Smooth muscle cell (in vitro differentiated cells): ENCODE data around the gene DNAJB6. TPM values are rescaled to one million over a fixed set of nuclear protein-coding genes. Genes with fewer than 3 reads are reported as not detected.

Experiments used
- DNase-seq: peaks from one replicate; lab custom pipeline; 2025; ENCODE audit not compliant: unreplicated experiment; lab: John Stamatoyannopoulos, UW
- H2AFZ ChIP-seq: fragments of 200-600 bp; sonication (generic); 2 replicates; pipeline ENCODE4 v1.6.0; 2016; ENCODE audit warnings: antibody characterized with exemption, low read depth, mild to moderate bottlenecking
- H3F3A ChIP-seq: fragments of 200-600 bp; sonication (generic); 2 replicates; pipeline ENCODE4 v1.6.0; 2017; ENCODE audit warnings: antibody characterized with exemption, low read depth
- H3K27ac ChIP-seq: fragments of 200-600 bp; sonication (generic); 2 replicates; pipeline ENCODE4 v1.5.1; 2016; ENCODE audit warnings: low read depth, mild to moderate bottlenecking
- H3K27me3 ChIP-seq: fragments of 200-600 bp; sonication (generic); 2 replicates; pipeline ENCODE4 v1.6.1; 2016; ENCODE audit warnings: low read depth, mild to moderate bottlenecking
- H3K36me3 ChIP-seq: fragments of 200-600 bp; sonication (generic); 2 replicates; pipeline ENCODE4 v1.5.1; 2016; ENCODE audit warnings: low read depth
- H3K4me1 ChIP-seq: fragments of 200-600 bp; sonication (generic); 2 replicates; pipeline ENCODE4 v1.5.1; 2016; ENCODE audit warnings: low read depth
- H3K4me2 ChIP-seq: fragments of 200-600 bp; sonication (generic); 2 replicates; pipeline ENCODE4 v1.6.0; 2016; ENCODE audit warnings: mild to moderate bottlenecking
- H3K4me3 ChIP-seq: fragments of 200-600 bp; sonication (generic); 2 replicates; pipeline ENCODE4 v1.5.1; 2016; ENCODE audit warnings: mild to moderate bottlenecking
- H3K79me2 ChIP-seq: fragments of 200-600 bp; sonication (generic); 2 replicates; pipeline ENCODE4 v1.6.0; 2016; ENCODE audit warnings: low read depth, mild to moderate bottlenecking
- H3K9ac ChIP-seq: fragments of 200-600 bp; sonication (generic); 2 replicates; pipeline ENCODE4 v1.6.0; 2016; ENCODE audit warnings: low read depth
- H3K9me3 ChIP-seq: fragments of 200-600 bp; sonication (generic); replicated peaks from 2 replicates; pipeline ENCODE4 v1.5.1; 2016; ENCODE audit warnings: low read depth
- H4K20me1 ChIP-seq: fragments of 200-600 bp; sonication (generic); 2 replicates; pipeline ENCODE4 v1.6.0; 2016; ENCODE audit warnings: low read depth
- WGBS: methylation state at CpG from one replicate; pipeline ENCODE4 v1.1.7; 2016; ENCODE audit warnings: low lambda C conversion rate; 5-methylcytosine and 5-hydroxymethylcytosine counted together
- polyA plus RNA-seq: library from polyadenylated mRNA; unstranded; fragments of >200 nt; fragmentation: Nextera tagmentation; extraction: Ambion mirVana; gene quantifications from 2 replicates; pipeline ENCODE4 v1.2.1, GENCODE V29; 2016
- total RNA-seq: library from RNA; depleted of rRNA; stranded (reverse); fragments of >200 nt; gene quantifications from 2 replicates; pipeline ENCODE4 v1.2.3, GENCODE V29; 2014
- TF ChIP-seq, protein P1 (sequence below): fragments of 200-600 bp; sonication (generic); IDR thresholded peaks from 2 replicates; pipeline ENCODE4 v1.5.1; 2017; ENCODE audit warnings: borderline replicate concordance, mild to moderate bottlenecking, antibody characterized with exemption; ENCODE audit not compliant: insufficient read depth, poor library complexity, severe bottlenecking

Gene DNAJB6
- total and polyA plus RNA-seq, 2 experiments from 2014 or later, result 103 to 104 TPM

DNA sequence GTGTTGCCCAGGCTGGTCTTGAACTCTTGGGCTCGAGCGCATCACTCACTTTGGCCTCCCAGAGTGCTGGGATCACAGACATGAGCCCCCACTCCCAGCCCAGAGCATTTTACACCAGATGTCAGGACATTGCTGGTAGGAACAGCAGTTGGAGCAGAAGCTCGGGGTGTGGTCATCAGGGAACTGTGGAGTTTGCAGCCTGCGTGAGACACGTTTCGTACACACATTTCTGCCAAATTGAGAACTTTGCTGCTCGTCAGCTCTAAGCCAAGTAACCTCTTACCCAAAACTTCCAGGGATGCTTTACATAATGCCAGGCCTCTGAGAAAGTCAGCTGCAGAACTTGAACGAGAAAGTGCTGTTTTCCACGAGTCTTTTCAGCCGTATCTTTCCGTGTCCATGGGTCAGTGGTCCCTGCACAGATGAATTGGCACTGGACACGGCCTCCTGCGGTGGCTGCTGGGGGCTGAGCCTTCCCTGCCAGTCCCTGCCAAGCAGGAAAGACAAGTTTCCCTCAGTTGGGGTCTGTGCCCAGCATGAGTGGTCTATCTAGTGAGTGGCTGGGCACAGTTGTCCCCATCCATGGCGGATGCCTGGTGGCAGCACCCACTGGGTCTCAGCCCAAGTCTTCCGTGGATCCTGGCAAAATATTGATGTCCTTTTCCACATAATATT lies 54.4 kb downstream of the DNAJB6 start:
- Histone ChIP-seq H3K79me2 (peaks cover 43% of the 10 kb centered on the region), H3K9ac (no peak overlapping the region), H2AFZ (no peak overlapping the region), H3K36me3 (peaks cover 4% of the 10 kb centered on the region), H3K27ac (no peak overlapping the region), H4K20me1 (peaks cover 86% of the 10 kb centered on the region), H3K4me1 (no peaks in the 10 kb centered on the region), H3K27me3 (no peaks in the 10 kb centered on the region), H3K9me3 (no peaks in the 10 kb centered on the region), H3K4me2 (no peak overlapping the region), H3K4me3 (no peak overlapping the region), H3F3A (no peaks in the 10 kb centered on the region)
- DNase-seq, result no peak
- WGBS, result 98% methylated on average over 15 of the region's 15 CpGs
- TF ChIP-seq, protein P1, sequence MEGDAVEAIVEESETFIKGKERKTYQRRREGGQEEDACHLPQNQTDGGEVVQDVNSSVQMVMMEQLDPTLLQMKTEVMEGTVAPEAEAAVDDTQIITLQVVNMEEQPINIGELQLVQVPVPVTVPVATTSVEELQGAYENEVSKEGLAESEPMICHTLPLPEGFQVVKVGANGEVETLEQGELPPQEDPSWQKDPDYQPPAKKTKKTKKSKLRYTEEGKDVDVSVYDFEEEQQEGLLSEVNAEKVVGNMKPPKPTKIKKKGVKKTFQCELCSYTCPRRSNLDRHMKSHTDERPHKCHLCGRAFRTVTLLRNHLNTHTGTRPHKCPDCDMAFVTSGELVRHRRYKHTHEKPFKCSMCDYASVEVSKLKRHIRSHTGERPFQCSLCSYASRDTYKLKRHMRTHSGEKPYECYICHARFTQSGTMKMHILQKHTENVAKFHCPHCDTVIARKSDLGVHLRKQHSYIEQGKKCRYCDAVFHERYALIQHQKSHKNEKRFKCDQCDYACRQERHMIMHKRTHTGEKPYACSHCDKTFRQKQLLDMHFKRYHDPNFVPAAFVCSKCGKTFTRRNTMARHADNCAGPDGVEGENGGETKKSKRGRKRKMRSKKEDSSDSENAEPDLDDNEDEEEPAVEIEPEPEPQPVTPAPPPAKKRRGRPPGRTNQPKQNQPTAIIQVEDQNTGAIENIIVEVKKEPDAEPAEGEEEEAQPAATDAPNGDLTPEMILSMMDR, result no peak

DNA sequence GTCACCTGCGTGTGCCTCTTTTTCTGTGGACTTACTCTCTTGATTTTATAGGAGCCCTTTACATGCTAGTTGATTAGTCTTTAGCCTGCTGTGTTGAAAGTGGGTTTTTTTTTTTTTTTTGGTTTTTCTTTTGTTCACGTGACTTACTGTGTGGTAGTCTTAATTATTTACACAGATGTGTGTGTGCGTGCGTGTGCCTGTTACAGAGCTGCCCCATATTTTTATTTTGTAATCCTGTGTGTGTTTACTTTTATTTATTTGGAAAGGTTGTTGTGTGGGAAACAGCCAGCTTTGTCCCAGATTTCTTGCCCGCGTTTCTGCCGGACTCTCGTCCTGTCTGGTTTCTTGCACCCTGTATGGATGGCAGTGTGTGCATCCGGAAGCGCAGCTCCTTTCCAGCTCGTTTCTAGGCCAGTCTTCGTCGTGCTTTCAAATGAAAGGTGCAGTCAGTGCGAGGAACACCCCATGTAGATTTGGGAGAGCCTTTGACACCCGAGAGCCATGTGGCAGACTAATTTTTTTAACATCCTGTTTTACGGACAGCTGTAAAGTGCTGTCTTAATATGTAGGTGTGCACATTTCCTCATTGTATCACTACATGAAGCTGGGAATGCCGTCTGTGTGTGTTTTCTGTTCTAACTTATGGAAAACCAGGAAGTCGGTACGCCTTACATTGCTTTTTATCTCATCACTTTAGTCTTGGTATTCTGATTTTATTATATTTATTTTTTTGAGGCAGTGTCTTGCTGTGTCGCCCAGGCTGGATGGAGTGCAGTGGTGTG lies 55.6 kb downstream of the DNAJB6 start:
- Histone ChIP-seq H3K79me2 (peaks cover 38% of the 10 kb centered on the region), H3K9ac (no peak overlapping the region), H4K20me1 (peaks cover 81% of the 10 kb centered on the region), H3K36me3 (no peaks in the 10 kb centered on the region), H3K4me3 (no peak overlapping the region), H3K4me2 (no peak overlapping the region), H3K27me3 (no peaks in the 10 kb centered on the region), H3K4me1 (no peaks in the 10 kb centered on the region), H2AFZ (no peak overlapping the region), H3K9me3 (no peaks in the 10 kb centered on the region), H3F3A (no peaks in the 10 kb centered on the region), H3K27ac (no peak overlapping the region)
- 97% methylated on average over 20 of the region's 20 CpGs for WGBS
- DNase-seq, result no peak
- TF ChIP-seq, protein P1, result no peak

DNA sequence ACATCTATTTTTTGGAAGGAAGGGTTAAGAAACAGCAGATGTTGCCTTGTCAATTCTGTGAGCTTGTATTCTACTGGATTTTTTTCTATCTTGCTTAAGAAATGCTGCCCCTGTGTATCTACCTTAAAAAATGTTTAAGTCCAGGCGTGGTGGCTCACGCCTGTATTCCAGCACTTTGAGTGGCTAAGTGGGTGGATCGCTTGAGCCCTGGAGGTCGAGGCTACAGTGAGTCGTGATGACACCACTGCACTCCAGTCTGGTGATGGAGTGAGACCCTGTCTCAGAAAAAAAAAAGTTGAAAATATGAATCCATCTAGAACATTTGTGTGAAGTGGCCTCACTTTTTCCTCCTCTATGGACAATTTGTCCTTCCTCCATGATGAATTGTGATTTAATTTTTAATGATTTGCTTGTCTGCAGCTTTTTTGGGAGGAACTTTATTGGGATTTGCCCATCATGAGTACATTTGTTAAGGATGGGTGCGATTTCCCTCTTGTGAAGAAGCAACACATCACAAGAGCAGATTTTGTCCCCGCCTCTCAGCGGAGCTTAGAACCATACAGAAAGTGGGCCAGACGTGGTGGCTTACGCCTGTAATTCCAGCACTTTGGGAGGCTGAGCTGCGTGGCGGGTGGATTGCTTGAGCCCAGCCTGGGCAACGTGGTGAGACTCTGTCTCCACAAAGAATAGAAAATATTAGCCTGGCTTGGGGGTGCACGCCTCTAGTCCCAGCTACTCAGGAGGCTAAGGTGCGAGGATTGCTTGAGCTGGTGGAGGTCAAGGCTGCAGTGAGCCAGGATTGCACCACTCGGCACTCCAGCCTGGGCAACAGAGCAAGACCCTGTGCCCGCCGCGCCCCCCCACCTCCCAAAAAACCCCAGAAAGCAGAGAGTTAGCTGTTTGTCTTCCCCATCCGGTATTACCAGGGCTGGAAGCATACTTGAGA lies 57.7 kb downstream of the DNAJB6 start:
- no peak overlapping the region for H2AFZ ChIP-seq
- peak overlapping the region; percentile 6 for H3K27ac ChIP-seq
- WGBS, result 80% methylated on average over 17 of the region's 20 CpGs
- no peak for DNase-seq
- H3K4me2 ChIP-seq, result no peak overlapping the region
- peaks cover 4% of the 10 kb centered on the region for H3K4me1 ChIP-seq
- no peaks in the 10 kb centered on the region for H3K36me3 ChIP-seq
- no peaks in the 10 kb centered on the region for H3K27me3 ChIP-seq
- peaks cover 77% of the 10 kb centered on the region for H4K20me1 ChIP-seq
- H3K9me3 ChIP-seq, result no peaks in the 10 kb centered on the region
- TF ChIP-seq, protein P1, result no peak
- H3K79me2 ChIP-seq, result peaks cover 24% of the 10 kb centered on the region
- H3F3A ChIP-seq, result no peaks in the 10 kb centered on the region
- no peak overlapping the region for H3K9ac ChIP-seq
- no peak overlapping the region for H3K4me3 ChIP-seq
